Bronchus fibroblast of lung (primary cell): ENCODE data around the gene KCTD15. TPM values are rescaled to one million over a fixed set of nuclear protein-coding genes. Genes with fewer than 3 reads are reported as not detected.

ENCODE experiments used
- total RNA-seq: library from RNA; depleted of rRNA; stranded (reverse); fragments of >200 nt; gene quantifications from 2 replicates; pipeline ENCODE4 v1.2.3, GENCODE V29; 2015

KCTD15 gene, protein sequence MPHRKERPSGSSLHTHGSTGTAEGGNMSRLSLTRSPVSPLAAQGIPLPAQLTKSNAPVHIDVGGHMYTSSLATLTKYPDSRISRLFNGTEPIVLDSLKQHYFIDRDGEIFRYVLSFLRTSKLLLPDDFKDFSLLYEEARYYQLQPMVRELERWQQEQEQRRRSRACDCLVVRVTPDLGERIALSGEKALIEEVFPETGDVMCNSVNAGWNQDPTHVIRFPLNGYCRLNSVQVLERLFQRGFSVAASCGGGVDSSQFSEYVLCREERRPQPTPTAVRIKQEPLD
- total RNA-seq, result 40.9 and 47.9 TPM in 2 replicates

DNA sequence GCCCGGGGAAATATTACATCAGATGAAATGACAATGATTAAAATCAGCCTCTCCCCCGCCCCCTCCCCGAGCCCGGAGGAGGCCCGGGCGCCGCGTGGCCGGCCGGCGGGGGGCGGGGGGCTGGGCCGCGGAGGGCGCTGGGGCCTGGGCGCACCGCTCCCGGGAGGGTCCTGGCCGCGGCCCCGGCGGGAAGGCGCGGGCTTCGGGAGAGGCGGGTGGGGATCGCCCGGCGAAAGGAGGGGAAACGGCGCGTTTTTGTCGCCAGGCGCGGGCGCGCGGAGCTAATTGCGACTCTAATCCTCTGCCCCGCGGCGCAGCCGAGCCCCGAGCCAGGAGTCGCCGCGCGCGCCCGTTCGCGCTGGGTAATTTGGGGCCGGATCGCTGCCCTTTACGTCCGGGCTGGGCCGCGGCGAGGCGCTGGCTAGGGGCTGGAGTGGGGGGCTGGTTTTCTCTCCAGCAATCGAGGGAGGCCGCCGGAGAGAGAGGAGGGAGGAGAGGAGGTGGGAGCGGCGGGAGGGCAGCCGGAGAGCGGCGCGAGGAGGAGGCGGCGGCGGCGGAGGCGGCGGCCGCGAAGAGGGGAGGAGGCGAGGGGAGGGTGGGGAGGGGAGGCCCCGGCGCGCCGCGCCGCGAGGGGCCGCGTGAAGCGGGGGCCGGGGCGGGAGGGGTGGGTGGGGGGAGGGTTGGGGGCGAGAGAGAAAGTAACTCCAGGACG lies at the start of gene KCTD15:
KCTD15 (plus strand) TSS at position 707 of the 712 bp plus-strand sequence. CDS start 3,585 bp downstream, outside the sequence.

Other genes with a start within 250 kb of the KCTD15 start
- under 0.01 TPM in 1 of 2 replicates, not detected in the other for gene CHST8, start 174.9 kb upstream of the KCTD15 start, total RNA-seq